Neural progenitor cell (in vitro differentiated cells): Measurements from ENCODE around the gene SYCN.

Experiments
- EZH2 ChIP-seq: fragments of 200-600 bp; sonication (generic); IDR thresholded peaks from 2 replicates; pipeline ENCODE4 v1.6.1; 2017; ENCODE audit warnings: antibody characterized with exemption, mild to moderate bottlenecking, moderate library complexity
- TF ChIP-seq, protein P1 (sequence below): fragments of 200-600 bp; sonication (generic); IDR thresholded peaks from 2 replicates; pipeline ENCODE4 v1.5.1; 2017; ENCODE audit warnings: antibody characterized with exemption, mild to moderate bottlenecking

DNA sequence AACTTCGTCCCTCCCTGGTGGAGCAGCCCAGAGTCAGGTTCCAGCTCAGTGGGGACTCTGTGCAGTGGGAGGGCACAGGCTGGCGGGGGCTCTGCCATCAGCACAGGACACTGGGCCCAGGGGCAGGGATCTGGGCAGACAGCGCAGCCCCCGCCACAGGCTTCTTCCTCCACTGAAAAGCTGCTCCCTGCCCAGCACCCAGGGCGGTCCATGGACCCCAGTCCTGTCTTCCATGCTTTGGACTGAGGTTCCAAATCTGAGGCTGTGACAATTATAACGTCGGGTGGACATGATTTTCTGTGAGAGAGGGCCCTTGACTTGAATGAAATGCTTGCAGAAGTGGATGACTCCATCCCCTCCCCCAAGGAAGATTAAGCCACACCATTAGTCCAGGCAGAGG, 28.5 kb downstream of the SYCN start:
- TF ChIP-seq, protein P1, sequence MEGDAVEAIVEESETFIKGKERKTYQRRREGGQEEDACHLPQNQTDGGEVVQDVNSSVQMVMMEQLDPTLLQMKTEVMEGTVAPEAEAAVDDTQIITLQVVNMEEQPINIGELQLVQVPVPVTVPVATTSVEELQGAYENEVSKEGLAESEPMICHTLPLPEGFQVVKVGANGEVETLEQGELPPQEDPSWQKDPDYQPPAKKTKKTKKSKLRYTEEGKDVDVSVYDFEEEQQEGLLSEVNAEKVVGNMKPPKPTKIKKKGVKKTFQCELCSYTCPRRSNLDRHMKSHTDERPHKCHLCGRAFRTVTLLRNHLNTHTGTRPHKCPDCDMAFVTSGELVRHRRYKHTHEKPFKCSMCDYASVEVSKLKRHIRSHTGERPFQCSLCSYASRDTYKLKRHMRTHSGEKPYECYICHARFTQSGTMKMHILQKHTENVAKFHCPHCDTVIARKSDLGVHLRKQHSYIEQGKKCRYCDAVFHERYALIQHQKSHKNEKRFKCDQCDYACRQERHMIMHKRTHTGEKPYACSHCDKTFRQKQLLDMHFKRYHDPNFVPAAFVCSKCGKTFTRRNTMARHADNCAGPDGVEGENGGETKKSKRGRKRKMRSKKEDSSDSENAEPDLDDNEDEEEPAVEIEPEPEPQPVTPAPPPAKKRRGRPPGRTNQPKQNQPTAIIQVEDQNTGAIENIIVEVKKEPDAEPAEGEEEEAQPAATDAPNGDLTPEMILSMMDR, result no peak
- TF ChIP-seq EZH2, result no peak
